Smooth muscle cell (in vitro differentiated cells): ENCODE results near the gene UQCRHL. TPM values are rescaled to one million over a fixed set of nuclear protein-coding genes. Genes with fewer than 3 reads are reported as not detected.
"Not testable (repeated sequence)": the region's sequence is repeated elsewhere in the genome, so short reads cannot be mapped to it uniquely, and the experiment has no call there.

ENCODE experiments used
- DNase-seq: peaks from one replicate; lab custom pipeline; 2025; ENCODE audit not compliant: unreplicated experiment; lab: John Stamatoyannopoulos, UW
- H2AFZ ChIP-seq: fragments of 200-600 bp; sonication (generic); 2 replicates; pipeline ENCODE4 v1.6.0; 2016; ENCODE audit warnings: antibody characterized with exemption, low read depth, mild to moderate bottlenecking
- H3F3A ChIP-seq: fragments of 200-600 bp; sonication (generic); 2 replicates; pipeline ENCODE4 v1.6.0; 2017; ENCODE audit warnings: antibody characterized with exemption, low read depth
- H3K27ac ChIP-seq: fragments of 200-600 bp; sonication (generic); 2 replicates; pipeline ENCODE4 v1.5.1; 2016; ENCODE audit warnings: low read depth, mild to moderate bottlenecking
- H3K27me3 ChIP-seq: fragments of 200-600 bp; sonication (generic); 2 replicates; pipeline ENCODE4 v1.6.1; 2016; ENCODE audit warnings: low read depth, mild to moderate bottlenecking
- H3K36me3 ChIP-seq: fragments of 200-600 bp; sonication (generic); 2 replicates; pipeline ENCODE4 v1.5.1; 2016; ENCODE audit warnings: low read depth
- H3K4me1 ChIP-seq: fragments of 200-600 bp; sonication (generic); 2 replicates; pipeline ENCODE4 v1.5.1; 2016; ENCODE audit warnings: low read depth
- H3K4me2 ChIP-seq: fragments of 200-600 bp; sonication (generic); 2 replicates; pipeline ENCODE4 v1.6.0; 2016; ENCODE audit warnings: mild to moderate bottlenecking
- H3K4me3 ChIP-seq: fragments of 200-600 bp; sonication (generic); 2 replicates; pipeline ENCODE4 v1.5.1; 2016; ENCODE audit warnings: mild to moderate bottlenecking
- H3K79me2 ChIP-seq: fragments of 200-600 bp; sonication (generic); 2 replicates; pipeline ENCODE4 v1.6.0; 2016; ENCODE audit warnings: low read depth, mild to moderate bottlenecking
- H3K9ac ChIP-seq: fragments of 200-600 bp; sonication (generic); 2 replicates; pipeline ENCODE4 v1.6.0; 2016; ENCODE audit warnings: low read depth
- H3K9me3 ChIP-seq: fragments of 200-600 bp; sonication (generic); replicated peaks from 2 replicates; pipeline ENCODE4 v1.5.1; 2016; ENCODE audit warnings: low read depth
- H4K20me1 ChIP-seq: fragments of 200-600 bp; sonication (generic); 2 replicates; pipeline ENCODE4 v1.6.0; 2016; ENCODE audit warnings: low read depth
- CTCF ChIP-seq: fragments of 200-600 bp; sonication (generic); IDR thresholded peaks from 2 replicates; pipeline ENCODE4 v1.5.1; 2017; ENCODE audit warnings: borderline replicate concordance, mild to moderate bottlenecking, antibody characterized with exemption; ENCODE audit not compliant: insufficient read depth, poor library complexity, severe bottlenecking
- WGBS: methylation state at CpG from one replicate; pipeline ENCODE4 v1.1.7; 2016; ENCODE audit warnings: low lambda C conversion rate; 5-methylcytosine and 5-hydroxymethylcytosine counted together
- polyA plus RNA-seq: library from polyadenylated mRNA; unstranded; fragments of >200 nt; fragmentation: Nextera tagmentation; extraction: Ambion mirVana; gene quantifications from 2 replicates; pipeline ENCODE4 v1.2.1, GENCODE V29; 2016
- total RNA-seq: library from RNA; depleted of rRNA; stranded (reverse); fragments of >200 nt; gene quantifications from 2 replicates; pipeline ENCODE4 v1.2.3, GENCODE V29; 2014

The UQCRHL gene
- total RNA-seq (3.9 and 4.4 TPM in 2 replicates), polyA plus RNA-seq (1.1 and 1.6 TPM in 2 replicates)

- 98% methylated on average over 11 of the region's 11 CpGs for WGBS
- not testable (repeated sequence) for H2AFZ ChIP-seq, H3K27me3 ChIP-seq, H3K9ac ChIP-seq, H3K36me3 ChIP-seq, H3K4me1 ChIP-seq, H3F3A ChIP-seq, H3K27ac ChIP-seq, H3K9me3 ChIP-seq, H3K4me3 ChIP-seq, H4K20me1 ChIP-seq, DNase-seq, H3K79me2 ChIP-seq, H3K4me2 ChIP-seq
Observed at GRCh38 chr1:15807549-15807948, at the start of gene UQCRHL. UQCRHL (minus strand) TSS chr1:15807649; CDS start chr1:15807649, 0 bp downstream.

- no peak for DNase-seq
- Histone ChIP-seq H3K4me2 (no peak overlapping the region), H3K79me2 (peaks cover 96% of the 10 kb centered on the region), H3K27ac (no peak overlapping the region), H2AFZ (no peak overlapping the region), H3K9ac (no peak overlapping the region), H3K9me3 (no peaks in the 10 kb centered on the region), H3F3A (no peaks in the 10 kb centered on the region), H3K27me3 (no peaks in the 10 kb centered on the region), H4K20me1 (peaks cover 87% of the 10 kb centered on the region), H3K36me3 (no peaks in the 10 kb centered on the region), H3K4me3 (no peak overlapping the region), H3K4me1 (no peaks in the 10 kb centered on the region)
- no peak for TF ChIP-seq CTCF
- WGBS: 94% methylated on average over 5 of the region's 5 CpGs
Observed at GRCh38 chr1:15856888-15857287, 49.4 kb upstream of the UQCRHL start.

- WGBS: 81% methylated on average over 3 of the region's 3 CpGs
- H3K4me2 ChIP-seq: no peak overlapping the region
- H3K27ac ChIP-seq: no peak overlapping the region
- H2AFZ ChIP-seq: no peak overlapping the region
- H3K27me3 ChIP-seq: no peaks in the 10 kb centered on the region
- H3K9me3 ChIP-seq: no peaks in the 10 kb centered on the region
- no peak overlapping the region for H3K4me3 ChIP-seq
- H3K4me1 ChIP-seq: peaks cover 18% of the 10 kb centered on the region
- H3K36me3 ChIP-seq: no peaks in the 10 kb centered on the region
- peaks cover 61% of the 10 kb centered on the region for H4K20me1 ChIP-seq
- no peak for DNase-seq
- peaks cover 3% of the 10 kb centered on the region for H3F3A ChIP-seq
- no peak overlapping the region for H3K9ac ChIP-seq
- H3K79me2 ChIP-seq: peaks cover 89% of the 10 kb centered on the region
- no peak for TF ChIP-seq CTCF
Observed at GRCh38 chr1:15852828-15853302, 45.4 kb upstream of the UQCRHL start.

GRCh38 chr1:15852036-15852827, 44.8 kb upstream of the UQCRHL start:
- no peak for DNase-seq
- Histone ChIP-seq H3K27ac (no peak overlapping the region), H3F3A (peaks cover 3% of the 10 kb centered on the region), H3K36me3 (no peaks in the 10 kb centered on the region), H3K4me3 (no peak overlapping the region), H3K79me2 (peaks cover 83% of the 10 kb centered on the region), H3K27me3 (no peaks in the 10 kb centered on the region), H4K20me1 (peaks cover 54% of the 10 kb centered on the region), H3K4me1 (peaks cover 18% of the 10 kb centered on the region), H3K9me3 (no peaks in the 10 kb centered on the region), H3K4me2 (no peak overlapping the region), H3K9ac (no peak overlapping the region), H2AFZ (no peak overlapping the region)
- no peak for TF ChIP-seq CTCF
- 83% methylated on average over 6 of the region's 6 CpGs for WGBS
